NCI-H128 (cell line): ENCODE measurements around the gene FAM209A.
"Not testable (repeated sequence)": the region's sequence is repeated elsewhere in the genome, so short reads cannot be mapped to it uniquely, and the experiment has no call there.

Experiments used
- DNase-seq: peaks from one replicate; lab custom pipeline; 2025; ENCODE audit not compliant: unreplicated experiment; lab: John Stamatoyannopoulos, UW

Gene FAM209A

GRCh38 chr20:56537997-56538396, 13.5 kb downstream of the FAM209A start:
- DNase-seq, result no peak

DNA sequence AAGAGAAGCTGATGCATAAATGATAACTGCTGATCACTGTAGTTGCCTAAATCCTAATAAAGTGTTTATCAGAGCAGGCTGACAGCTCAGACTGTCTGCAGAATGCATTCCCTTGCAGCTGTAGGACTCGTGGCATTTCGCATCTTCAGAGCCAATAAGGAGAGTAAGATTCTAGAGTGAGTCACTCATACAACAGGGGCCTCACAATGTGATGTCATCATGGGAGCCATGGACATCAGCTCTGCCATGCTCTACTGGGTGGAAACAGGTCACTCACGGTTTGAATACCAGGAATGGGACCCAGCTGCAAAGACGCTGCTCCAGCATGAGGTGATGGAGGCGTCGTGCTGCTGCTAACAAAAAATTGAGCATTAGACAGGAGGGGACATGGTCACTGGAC, 15.9 kb downstream of the FAM209A start:
- DNase-seq, result no peak

GRCh38 chr20:56542489-56543030, 18.0 kb downstream of the FAM209A start:
- DNase-seq, result no peak

DNA sequence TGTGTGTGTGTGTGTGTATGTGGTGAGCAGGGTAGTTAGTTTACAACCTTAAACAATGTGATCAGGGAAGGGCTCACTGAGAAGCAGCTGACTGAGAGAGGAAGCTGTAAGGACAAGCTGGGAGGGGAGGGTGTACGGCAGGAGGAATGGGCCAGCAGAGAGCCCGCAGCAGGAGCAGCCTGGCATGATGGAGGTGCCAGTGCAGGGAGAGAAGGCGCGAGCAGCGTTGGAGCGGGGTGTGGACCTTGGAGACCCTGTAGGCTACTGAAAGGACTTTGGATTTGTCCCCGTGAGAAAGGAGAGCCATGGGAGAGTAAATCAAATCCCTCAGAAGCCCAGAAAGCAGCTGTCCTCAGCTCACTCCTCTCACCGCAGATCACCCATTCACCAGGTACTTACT, 27.0 kb downstream of the FAM209A start:
- no peak for DNase-seq

- no peak for DNase-seq
Observed at GRCh38 chr20:56552911-56553629, 28.5 kb downstream of the FAM209A start.

DNA sequence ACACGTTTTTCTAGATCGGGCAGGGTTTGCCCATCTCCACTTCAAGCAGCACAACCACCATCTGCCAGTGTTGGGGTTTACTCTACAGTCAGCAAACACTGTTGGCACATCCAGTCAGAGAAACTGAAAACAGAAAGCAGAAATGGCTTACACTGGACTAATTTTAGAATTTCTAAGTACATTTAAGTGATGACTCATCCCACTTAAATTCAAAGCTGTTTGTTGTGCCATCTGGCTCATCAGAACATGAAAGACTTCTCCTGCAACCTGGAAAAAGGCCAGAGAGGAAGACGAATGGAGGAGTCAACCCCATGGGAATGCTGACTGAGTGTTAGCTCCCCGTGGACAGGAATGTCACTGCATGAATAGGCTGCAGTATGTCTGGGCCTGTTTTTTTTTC, 30.3 kb downstream of the FAM209A start:
- no peak for DNase-seq

GRCh38 chr20:56558968-56559367, 34.4 kb downstream of the FAM209A start:
- no peak for DNase-seq

- DNase-seq, result not testable (repeated sequence)
Observed at GRCh38 chr20:56564526-56564925, 40.0 kb downstream of the FAM209A start.

GRCh38 chr20:56565511-56565910, 41.0 kb downstream of the FAM209A start:
- no peak for DNase-seq

GRCh38 chr20:56566621-56567020, 42.1 kb downstream of the FAM209A start:
- no peak for DNase-seq

GRCh38 chr20:56570832-56571231, 46.3 kb downstream of the FAM209A start:
- DNase-seq, result no peak

GRCh38 chr20:56572172-56572571, 47.6 kb downstream of the FAM209A start:
- DNase-seq, result no peak

GRCh38 chr20:56573986-56574385, 49.4 kb downstream of the FAM209A start:
- DNase-seq, result no peak

DNA sequence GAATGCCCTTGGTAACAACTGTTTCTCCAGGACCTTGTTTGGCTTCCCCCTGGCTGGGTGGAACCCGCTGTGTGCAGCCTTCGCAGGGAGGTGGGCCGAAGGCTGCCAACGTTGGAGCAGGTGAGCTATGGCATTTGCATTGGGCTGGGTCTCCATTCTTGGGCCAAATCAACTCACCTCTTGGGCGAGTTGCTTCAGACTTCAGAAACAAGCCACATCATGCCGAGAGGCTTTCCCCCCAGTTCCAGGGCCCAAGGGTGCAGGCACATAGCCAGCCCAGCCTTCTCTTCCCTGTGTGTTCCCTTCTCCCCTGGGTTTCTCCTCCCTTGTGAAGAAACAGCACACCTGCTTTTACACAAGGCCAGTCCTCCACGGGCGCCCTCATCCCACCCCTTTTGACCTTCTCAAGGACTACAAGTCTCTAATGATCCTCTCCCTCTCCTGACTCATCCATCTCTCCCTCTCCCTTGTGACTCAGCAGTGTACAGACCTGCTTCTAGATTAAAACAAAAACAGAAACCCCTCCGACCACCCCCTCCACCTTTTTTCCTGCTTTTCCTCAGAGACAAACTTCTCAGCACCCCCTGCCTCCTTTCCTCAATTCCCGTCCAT, 50.1 kb downstream of the FAM209A start:
- DNase-seq, result no peak

DNA sequence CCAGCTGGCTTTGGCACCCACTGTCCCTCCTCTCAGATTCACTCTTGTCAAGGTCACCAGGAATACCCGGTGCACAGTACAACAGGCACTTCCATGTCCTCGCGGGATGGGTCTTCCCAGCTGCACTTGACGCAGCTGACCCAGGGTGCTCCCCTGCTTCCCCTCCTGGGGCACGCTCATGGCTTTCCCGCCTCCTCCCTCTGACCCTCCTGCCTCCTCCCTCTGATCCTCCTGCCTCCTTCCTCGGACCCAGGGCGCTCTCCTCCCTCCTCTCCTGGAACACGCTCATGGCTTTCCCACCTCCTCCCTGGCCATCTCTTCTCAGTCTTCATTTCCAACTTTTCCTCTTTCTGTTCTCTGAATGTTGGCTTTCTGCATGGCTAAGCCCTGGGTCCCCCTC, 50.6 kb downstream of the FAM209A start:
- DNase-seq, result no peak
